ENCODE results near the gene UBE2G2.

- TF ChIP-seq CTCF (optimal IDR thresholded peaks at IDR 0.05 in 1 of 3, IDR thresholded peaks at IDR 0.05 in 1 of 3, conservative IDR thresholded peaks at IDR 0.05 in 1 of 3; ENCODE audit: extremely low read depth in 1 of 3, insufficient read depth in 2 of 3, low read length in 3 of 3), result no peak
- no peak for TF ChIP-seq EZH2 (IDR thresholded peaks at IDR 0.05; ENCODE audit: low read length)
Observed at GRCh38 chr21:44834231-44834950, 32.8 kb upstream of the UBE2G2 start.
